SU-DHL-6 (cell line): ENCODE results near the gene ENPP4.

Source experiments
- EZH2phosphoT487 ChIP-seq: fragments of 200-600 bp; sonication (generic), shearing (Covaris generic); conservative IDR thresholded peaks from 2 replicates; pipeline ENCODE4 v1.6.1; 2018; ENCODE audit warnings: mild to moderate bottlenecking, antibody characterized with exemption, low read length, moderate library complexity, mixed read lengths
- TF ChIP-seq, protein P1 (sequence below): fragments of 200-600 bp; sonication (generic); IDR thresholded peaks from one replicate; pipeline ENCODE4 v1.5.1; 2017; ENCODE audit warnings: antibody characterized with exemption, mild to moderate bottlenecking, low read length, moderate library complexity; ENCODE audit not compliant: insufficient read depth, poor library complexity, severe bottlenecking

GRCh38 chr6:46175976-46176375 is 46.2 kb downstream of the ENPP4 start:
- TF ChIP-seq, protein P1, sequence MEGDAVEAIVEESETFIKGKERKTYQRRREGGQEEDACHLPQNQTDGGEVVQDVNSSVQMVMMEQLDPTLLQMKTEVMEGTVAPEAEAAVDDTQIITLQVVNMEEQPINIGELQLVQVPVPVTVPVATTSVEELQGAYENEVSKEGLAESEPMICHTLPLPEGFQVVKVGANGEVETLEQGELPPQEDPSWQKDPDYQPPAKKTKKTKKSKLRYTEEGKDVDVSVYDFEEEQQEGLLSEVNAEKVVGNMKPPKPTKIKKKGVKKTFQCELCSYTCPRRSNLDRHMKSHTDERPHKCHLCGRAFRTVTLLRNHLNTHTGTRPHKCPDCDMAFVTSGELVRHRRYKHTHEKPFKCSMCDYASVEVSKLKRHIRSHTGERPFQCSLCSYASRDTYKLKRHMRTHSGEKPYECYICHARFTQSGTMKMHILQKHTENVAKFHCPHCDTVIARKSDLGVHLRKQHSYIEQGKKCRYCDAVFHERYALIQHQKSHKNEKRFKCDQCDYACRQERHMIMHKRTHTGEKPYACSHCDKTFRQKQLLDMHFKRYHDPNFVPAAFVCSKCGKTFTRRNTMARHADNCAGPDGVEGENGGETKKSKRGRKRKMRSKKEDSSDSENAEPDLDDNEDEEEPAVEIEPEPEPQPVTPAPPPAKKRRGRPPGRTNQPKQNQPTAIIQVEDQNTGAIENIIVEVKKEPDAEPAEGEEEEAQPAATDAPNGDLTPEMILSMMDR = no peak
- no peak for TF ChIP-seq EZH2phosphoT487
